ENCODE data around the gene ANKRD22.

ANKRD22 gene

GRCh38 chr10:88835096-88835909 is 16.3 kb downstream of the ANKRD22 start:
- DNase-seq: peak; percentile 87

DNA sequence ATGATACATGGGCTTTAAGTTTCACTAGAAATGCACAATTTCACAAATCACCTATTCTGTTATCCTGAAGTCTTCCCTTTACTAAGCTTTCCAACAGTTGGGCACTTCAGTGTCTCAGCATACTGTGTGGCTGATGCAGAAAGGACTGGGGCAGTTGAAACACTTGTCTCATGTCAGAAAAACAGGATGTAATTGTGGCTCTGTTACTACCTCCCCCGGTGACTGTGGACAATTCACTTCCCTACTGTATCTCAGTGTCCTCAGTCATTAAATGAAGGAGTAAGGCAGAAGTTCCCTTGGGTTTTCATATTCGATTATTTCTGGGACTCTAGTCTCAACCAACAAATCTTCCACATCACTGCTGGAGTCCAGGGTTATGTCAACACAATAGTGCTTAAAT is 17.9 kb downstream of the ANKRD22 start:
- no peak for DNase-seq

DNA sequence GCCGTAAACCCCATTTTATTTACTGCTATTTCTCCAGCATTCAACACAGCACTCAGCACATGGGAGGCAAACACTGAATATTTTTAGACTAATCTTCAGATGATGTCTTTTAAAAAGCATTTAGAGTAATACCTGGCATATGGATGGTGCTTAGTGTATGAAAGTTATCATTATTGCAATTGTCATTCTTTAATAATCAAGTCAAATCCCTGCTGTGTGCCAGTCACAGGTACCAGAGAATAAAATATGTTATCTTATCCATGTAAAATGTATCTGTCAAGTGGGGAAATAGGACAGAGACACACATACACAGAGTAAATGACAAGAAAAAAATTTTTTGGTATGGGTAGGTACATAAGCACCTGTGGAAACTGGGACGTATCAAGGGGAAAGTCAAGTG is 18.5 kb downstream of the ANKRD22 start:
- no peak for DNase-seq

- no peak for DNase-seq
These were observed 19.3 kb downstream of the ANKRD22 start for GRCh38 chr10:88832376-88832775.

GRCh38 chr10:88831709-88832108 is 19.9 kb downstream of the ANKRD22 start:
- peak; percentile 16 for DNase-seq

GRCh38 chr10:88830643-88831268 is 20.9 kb downstream of the ANKRD22 start:
- DNase-seq: no peak

DNA sequence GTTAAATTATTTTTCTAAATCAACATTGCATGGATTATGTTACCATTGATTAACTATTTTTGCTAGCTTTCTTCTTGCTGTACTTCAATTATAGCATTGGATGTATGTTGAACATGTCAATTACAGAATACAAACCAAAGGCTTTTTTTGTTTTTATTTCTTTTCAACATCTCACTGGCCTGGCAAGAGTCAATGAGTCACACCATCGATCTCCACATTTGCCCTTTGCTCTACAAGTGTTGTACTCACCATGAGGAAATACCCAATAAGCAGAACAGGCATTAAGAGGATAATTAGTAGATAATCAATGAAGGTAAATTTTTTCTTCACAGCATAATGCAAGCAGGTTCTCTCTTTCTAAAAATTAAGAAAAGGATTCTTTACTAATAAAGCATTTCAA is 23.3 kb downstream of the ANKRD22 start:
- no peak for DNase-seq

DNA sequence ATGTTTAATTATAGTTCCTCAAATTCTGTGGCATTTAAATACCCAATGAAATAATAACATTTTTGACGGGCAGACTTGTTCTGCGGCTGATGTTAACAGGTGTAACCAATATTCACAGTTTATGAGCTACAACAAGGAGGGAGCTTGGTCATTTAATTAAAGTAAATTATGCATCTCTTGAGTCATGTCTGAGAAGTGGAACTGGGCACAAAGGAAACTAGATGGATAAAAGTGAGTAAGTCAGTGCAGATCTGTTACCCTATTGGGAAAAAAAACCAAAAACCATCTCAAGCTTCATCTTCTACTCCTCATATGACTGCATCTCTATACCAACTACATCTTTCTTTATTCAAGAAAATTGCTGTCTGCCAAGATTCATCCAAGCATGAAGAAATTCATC is 24.0 kb downstream of the ANKRD22 start:
- DNase-seq: no peak

DNA sequence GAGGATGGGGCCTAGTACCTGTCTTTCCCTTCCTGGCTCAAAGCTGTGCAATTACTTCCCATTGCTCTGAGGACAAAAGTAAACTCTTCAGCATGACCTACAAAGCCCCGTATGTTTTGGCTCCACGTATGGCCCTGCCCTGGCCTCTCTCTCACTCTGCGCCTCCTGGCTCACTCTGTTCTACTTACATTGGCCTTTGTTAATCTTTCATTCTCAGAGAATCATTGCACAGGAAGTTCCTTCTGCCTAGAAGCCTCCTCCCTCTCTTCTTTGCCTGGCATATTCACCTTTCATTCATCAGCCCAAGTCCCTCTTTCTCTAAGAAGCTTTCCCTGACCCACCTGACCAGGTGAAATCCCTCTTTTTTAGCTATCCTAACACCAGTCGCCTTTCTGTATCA is 25.3 kb downstream of the ANKRD22 start:
- DNase-seq: no peak

DNA sequence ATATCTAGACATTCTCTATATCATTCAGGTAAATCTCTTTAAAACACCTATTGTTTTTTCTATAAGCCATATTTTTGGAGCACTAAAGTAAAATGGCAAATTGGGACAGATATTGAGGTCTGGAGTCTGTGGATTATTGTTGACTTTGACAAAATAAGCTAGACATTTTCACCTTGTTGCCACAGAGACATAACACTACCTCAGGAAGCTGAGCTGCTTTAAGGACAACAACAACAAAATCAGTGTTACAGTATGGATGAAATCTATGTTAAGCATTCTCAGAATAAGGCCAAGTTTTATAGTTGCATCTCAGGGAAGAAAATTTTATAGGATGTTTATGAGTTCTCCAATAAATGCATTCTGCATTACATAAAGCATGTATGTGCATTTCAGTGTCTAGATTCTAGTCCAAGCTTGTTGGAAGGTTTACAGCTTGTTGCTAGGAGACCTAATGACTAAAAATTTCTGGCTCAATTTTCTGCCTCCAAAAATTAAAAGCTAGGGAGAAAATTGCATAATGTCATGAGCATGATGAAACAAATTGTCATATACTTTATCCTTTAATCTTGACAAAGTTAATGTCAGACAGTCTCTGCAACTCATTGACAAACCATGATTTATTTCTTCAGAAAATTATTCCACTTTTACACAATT is 30.8 kb downstream of the ANKRD22 start:
- no peak for DNase-seq

GRCh38 chr10:88819290-88819689 is 32.4 kb downstream of the ANKRD22 start:
- no peak for DNase-seq

DNA sequence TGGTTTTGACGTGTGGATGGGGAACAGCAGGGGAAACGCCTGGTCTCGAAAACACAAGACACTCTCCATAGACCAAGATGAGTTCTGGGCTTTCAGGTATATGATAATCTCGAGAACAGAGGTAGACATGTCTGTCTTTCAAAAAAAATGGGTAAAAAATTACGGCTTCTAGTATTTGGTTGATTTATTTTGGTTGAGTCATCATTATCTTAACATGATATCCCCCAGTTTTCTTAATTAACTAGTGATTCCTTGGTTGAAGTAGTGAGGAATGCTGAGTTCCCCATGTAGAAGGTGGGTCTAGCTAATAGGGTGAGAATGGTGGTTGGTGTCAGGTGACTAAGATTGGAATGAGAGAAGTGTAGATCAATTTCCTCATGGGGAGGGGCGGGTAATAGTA is 38.4 kb downstream of the ANKRD22 start:
- no peak for DNase-seq

- peak; percentile 18 for DNase-seq
These were observed 41.3 kb downstream of the ANKRD22 start for GRCh38 chr10:88810196-88810961.

GRCh38 chr10:88809621-88810020 is 42.0 kb downstream of the ANKRD22 start:
- no peak for DNase-seq

DNA sequence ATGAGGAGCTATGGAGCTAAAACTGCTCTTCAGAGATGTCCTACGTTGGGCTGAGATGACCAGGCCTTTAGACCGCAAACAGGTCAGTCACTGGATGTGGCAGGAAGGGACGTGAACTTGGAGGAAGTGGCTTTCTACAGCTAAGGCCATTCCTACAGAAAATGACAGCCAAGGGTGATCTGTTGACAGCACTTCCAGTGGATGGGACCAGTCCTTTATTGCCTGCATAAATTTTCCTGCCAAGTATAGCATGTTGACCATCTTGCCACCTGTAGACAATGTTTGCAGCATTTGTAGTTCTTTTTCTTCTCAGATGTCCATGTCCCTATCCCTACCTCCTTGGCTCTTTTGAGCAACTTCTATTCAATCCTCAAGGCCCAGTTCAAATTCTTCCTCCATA is 45.7 kb downstream of the ANKRD22 start:
- no peak for DNase-seq

- DNase-seq: no peak
These were observed 46.3 kb downstream of the ANKRD22 start for GRCh38 chr10:88805361-88805760.

DNA sequence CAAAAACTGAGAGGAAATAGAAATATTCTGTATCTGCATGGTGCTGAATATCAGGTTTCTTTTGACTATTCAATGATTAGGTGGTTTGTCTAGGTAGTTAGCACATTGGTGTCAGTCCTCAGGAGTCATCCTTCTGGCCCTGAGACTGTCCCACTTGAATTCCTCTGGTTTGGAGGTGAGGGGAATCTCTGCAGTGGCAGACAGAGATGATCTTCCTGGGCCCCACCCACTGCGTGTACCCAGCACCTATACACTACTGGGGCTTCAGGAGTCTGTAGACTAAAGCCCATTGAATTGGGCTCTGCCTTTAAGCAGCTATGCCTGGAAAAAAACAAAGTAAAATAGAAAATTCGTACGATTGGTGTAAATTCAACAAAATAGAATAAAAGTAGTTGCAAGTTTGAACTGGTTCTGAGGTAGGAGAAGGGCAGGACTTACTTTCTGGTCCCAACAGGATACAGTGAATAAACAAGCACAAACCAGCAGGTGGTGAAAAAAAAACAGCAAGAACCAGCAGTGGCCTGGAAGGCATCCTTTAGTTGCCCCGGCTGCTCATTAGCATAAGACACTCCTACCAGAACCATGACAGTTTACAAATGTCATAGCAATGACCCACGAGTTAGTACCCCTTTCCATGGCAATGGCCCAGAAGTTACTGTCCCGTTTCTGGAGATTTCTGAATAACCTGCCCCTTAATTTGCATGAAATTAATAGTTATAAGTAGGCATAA is 47.4 kb downstream of the ANKRD22 start:
- DNase-seq: no peak

- DNase-seq: no peak
These were observed 48.0 kb downstream of the ANKRD22 start for GRCh38 chr10:88803641-88804040.

DNA sequence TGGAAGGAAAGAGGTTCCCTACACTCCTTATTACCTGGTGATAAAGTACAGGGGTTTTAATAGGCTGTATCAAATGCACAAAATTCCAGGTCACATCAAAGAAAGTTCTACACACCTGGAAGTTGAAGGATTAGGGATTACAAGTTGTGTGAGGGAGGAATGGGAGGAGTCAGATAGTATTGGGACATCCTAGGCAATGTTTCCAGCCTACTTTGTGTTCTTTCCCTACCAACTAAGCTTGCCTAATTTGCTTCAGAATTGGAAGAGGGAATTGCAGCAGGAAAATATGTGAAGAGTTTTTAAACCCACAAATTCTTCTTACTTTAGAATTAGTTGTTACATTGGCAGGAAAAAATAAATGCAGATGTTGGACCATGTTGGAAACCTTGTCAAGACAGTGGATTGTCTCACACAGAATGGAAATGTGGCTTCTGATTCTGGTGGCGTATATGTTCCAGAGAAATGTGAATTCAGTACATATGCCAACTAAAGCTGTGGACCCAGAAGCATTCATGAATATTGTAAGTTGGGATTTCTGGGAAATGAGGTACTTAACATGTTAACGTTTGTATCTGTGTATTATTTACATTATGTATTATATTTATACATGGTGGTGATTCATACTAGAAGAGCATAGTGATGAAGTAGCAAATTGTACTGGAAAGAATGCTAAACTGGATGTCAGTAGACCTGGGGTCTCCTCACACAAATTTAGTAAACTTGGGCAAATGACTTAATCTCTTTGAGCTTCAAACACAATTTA is 48.9 kb downstream of the ANKRD22 start, which contains the start of gene LIPM:
LIPM (plus strand) TSS at position 208 of the 763 bp plus-strand sequence; CDS start at position 375, 167 bp downstream.
- DNase-seq: no peak

DNA sequence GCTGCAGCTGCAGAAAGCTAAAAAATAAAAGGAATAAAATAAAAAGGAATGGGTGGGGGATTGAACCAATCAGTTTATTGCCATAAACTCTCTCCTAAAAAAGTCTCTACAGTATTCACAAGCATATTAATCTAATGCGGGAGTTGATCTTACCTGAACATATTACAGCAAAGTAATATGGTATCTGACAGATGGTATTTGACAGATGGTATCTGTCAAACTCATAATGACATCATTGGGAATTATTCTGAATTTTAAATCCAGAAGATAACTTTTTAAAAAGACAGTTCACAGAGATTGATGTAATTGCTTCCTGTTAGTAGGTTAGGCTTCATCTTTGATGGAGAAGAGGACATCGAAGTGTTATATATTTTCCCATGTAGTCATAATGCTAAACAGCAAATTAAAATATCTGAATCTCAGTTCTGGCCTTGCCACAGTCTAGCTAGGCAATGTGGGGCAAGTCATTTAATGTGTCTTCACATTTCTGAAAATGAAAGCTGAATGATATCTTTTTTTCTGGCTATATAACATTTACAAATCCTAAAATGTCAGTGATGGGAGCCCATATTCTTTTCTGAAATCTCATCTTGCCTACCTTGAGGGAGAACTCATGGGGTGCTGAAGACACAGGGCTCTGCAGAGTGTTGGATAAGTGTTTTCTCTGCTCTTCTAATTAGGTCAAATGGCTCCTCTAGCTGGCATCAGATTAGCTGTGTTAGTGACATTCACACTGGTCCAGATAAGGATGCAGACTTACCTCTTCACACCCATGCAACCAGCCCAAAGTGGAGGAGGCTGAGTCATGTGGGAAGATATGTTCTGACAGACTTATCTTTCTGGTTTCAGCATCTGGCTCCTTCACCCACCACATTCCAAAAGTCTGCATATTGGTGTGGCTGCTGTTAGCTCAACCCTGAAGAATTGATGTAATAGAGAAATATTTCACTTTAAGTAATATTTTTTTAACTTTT is 51.2 kb downstream of the ANKRD22 start:
- DNase-seq: no peak

Measured in activated naive CD4-positive, alpha-beta T cell treated with anti-CD3 and anti-CD28 coated beads, Interleukin-2, amount 50 U/mL, for 16 hours (primary cell).